Fibroblast of the aortic adventitia (primary cell): ENCODE data around the gene MATN4. TPM values are rescaled to one million over a fixed set of nuclear protein-coding genes. Genes with fewer than 3 reads are reported as not detected.

Source experiments
- DNase-seq: peaks from one replicate; pipeline ENCODE4 v3.0.0-alpha.2; 2010; ENCODE audit warnings: low read depth
- H3K4me3 ChIP-seq: 2 replicates; pipeline ENCODE4 v1.5.1; 2011; ENCODE audit warnings: low read depth, mild to moderate bottlenecking, control low read depth, low read length, moderate library complexity
- total RNA-seq: library from RNA; depleted of rRNA; stranded (reverse); fragments of >200 nt; gene quantifications from 2 replicates; pipeline ENCODE4 v1.2.3, GENCODE V29; 2012; ENCODE audit warnings: low replicate concordance
- TF ChIP-seq, protein P1 (sequence below): IDR thresholded peaks from 2 replicates; pipeline ENCODE4 v1.5.1; 2011; ENCODE audit warnings: mild to moderate bottlenecking, low read length, control low read depth, inconsistent platforms; ENCODE audit not compliant: insufficient read depth

MATN4 gene
- total RNA-seq, 1 donor: not detected

DNA sequence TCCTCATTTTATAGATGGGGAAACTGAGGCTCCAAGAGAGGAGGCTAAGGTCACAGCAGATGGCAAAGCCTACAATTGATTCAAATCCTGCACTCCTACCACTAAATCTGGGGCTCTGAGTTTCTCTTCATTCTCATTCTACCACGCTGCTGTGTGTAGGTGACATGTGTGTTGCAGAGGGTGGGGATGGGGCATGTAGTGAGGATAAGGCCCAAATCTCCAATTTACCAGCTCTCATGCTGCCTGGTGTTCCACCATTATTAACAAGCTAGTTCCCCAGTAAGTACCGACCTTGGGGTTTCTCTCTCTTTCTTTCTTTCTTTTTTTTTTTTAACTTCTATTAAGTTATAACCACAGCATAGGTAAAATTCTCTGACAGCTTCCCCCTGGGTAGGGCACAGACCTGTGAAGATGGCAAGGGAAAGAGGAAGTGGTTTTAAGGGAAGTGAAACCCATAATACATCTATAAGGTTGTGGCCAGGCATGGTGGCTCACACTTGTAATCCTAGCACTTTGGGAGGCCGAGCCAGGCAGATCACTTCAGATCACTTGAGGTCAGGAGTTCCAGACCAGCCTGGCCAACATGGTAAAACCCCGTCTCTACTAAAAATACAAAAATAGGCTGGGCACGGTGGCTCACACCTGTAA, 13.0 kb upstream of the MATN4 start:
- no peak for DNase-seq
- TF ChIP-seq, protein P1, sequence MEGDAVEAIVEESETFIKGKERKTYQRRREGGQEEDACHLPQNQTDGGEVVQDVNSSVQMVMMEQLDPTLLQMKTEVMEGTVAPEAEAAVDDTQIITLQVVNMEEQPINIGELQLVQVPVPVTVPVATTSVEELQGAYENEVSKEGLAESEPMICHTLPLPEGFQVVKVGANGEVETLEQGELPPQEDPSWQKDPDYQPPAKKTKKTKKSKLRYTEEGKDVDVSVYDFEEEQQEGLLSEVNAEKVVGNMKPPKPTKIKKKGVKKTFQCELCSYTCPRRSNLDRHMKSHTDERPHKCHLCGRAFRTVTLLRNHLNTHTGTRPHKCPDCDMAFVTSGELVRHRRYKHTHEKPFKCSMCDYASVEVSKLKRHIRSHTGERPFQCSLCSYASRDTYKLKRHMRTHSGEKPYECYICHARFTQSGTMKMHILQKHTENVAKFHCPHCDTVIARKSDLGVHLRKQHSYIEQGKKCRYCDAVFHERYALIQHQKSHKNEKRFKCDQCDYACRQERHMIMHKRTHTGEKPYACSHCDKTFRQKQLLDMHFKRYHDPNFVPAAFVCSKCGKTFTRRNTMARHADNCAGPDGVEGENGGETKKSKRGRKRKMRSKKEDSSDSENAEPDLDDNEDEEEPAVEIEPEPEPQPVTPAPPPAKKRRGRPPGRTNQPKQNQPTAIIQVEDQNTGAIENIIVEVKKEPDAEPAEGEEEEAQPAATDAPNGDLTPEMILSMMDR: no peak
- no peak overlapping the region for H3K4me3 ChIP-seq

- H3K4me3 ChIP-seq: no peak overlapping the region
- DNase-seq: no peak
- TF ChIP-seq, protein P1: no peak
Observed at GRCh38 chr20:45318948-45319347, 10.8 kb upstream of the MATN4 start.

DNA sequence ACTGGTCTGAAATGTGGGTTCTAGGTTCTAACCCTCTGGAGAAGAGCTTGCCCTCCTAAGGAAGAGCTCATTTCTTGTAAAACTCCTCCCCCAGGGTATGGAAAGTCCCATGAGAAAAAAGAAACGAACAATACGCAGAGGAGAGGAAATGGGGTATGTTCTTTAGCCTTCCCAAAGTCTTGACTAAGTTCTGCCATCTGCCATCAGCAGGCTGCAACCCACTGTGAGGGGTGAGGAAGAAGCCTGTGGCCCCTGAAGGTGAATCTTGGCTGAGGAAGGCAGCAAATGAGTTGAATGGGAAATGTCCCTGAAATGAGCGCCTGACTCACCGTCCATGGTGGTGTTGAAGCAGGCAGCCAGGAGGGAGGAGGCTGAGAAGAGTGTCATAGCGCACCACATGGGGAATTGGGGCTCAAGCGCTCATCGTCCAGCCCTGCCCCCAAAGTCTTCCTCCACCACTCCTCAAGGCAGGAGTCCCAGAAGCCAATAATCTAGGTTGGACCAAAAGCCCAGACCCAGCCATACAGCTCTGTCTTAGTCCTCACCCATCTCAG, 10.4 kb upstream of the MATN4 start:
- no peak for DNase-seq
- H3K4me3 ChIP-seq: no peak overlapping the region

DNA sequence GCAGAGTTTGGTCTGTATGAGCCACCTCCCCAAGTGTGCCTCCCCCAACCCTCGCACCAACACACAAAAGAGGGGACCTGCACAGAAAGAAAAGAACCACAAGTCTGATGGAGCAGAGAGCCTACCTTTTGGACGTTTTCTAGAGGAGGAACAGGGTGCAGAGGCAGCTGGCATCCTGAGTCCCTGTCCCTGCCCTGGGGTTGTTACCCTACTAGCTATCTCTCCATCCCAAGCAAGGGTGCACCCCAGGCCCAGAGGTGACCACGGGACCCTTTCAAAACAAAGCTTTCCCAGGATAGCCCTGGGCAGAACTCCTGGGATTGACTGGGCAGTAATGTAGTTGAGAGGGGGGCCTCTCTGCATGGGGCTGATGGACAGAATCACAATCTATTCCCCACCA, 9.7 kb upstream of the MATN4 start:
- no peak for DNase-seq
- TF ChIP-seq, protein P1: no peak
- H3K4me3 ChIP-seq: no peak overlapping the region

More for the DNA sequence above, 10.4 kb upstream of the MATN4 start:
- TF ChIP-seq, protein P1: no peak

GRCh38 chr20:45316150-45317080, 8.3 kb upstream of the MATN4 start:
- TF ChIP-seq, protein P1: no peak
- DNase-seq: no peak
- no peak overlapping the region for H3K4me3 ChIP-seq

DNA sequence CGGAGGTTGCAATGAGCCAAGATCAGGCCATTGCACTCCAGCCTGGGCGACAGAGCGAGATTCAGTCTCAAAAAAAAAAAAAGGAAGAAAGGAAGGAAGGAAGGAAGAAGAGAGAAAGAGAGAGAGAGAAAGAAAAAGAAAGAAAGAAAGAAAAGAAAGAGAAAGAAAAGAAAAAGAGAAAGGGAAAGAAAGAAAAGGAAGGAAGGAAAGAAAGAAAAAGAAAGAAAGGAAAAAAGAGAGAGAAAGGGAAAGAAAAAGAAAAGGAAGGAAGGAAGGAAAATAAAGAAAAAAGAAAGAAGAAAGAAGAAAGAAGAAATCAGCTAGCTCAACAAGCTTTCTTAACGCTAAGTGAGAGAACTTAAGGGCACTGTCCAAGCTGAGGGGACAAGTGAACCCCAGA, 7.6 kb upstream of the MATN4 start:
- no peak for DNase-seq
- TF ChIP-seq, protein P1: no peak
- H3K4me3 ChIP-seq: no peak overlapping the region
